Neuronal stem cell (in vitro differentiated cells): ENCODE results near the gene MAPKAPK5.
"Not testable (repeated sequence)": the region's sequence is repeated elsewhere in the genome, so short reads cannot be mapped to it uniquely, and the experiment has no call there.

Experiments used
- DNase-seq: peaks from one replicate; pipeline ENCODE4 v3.0.0-alpha.2; 2013; ENCODE audit warnings: low spot score
- H2AFZ ChIP-seq: one replicate; pipeline ENCODE4 v1.6.1; 2013; ENCODE audit warnings: mild to moderate bottlenecking, low read length, inconsistent platforms
- H2AK5ac ChIP-seq: 2 replicates; pipeline ENCODE4 v1.6.1; 2013; ENCODE audit warnings: low read depth, mild to moderate bottlenecking, inconsistent platforms, low read length, moderate library complexity, mixed read lengths
- H2BK120ac ChIP-seq: 2 replicates; pipeline ENCODE4 v1.6.1; 2013; ENCODE audit warnings: low read depth, mild to moderate bottlenecking, inconsistent platforms, low read length, moderate library complexity, mixed read lengths
- H2BK12ac ChIP-seq: one replicate; pipeline ENCODE4 v1.6.1; 2013; ENCODE audit warnings: low read length, inconsistent platforms
- H2BK15ac ChIP-seq: 2 replicates; pipeline ENCODE4 v1.6.1; 2013; ENCODE audit warnings: mild to moderate bottlenecking, low read length, inconsistent platforms, mixed read lengths
- H2BK5ac ChIP-seq: one replicate; pipeline ENCODE4 v1.6.1; 2013; ENCODE audit warnings: inconsistent platforms, mild to moderate bottlenecking, low read length, moderate library complexity
- H3K14ac ChIP-seq: one replicate; pipeline ENCODE4 v1.6.1; 2013; ENCODE audit warnings: low read length, inconsistent platforms
- H3K18ac ChIP-seq: 2 replicates; pipeline ENCODE4 v1.6.1; 2013; ENCODE audit warnings: low read length, inconsistent platforms
- H3K23ac ChIP-seq: 2 replicates; pipeline ENCODE4 v1.6.1; 2013; ENCODE audit warnings: low read depth, mild to moderate bottlenecking, mixed read lengths, low read length, inconsistent platforms; ENCODE audit not compliant: poor library complexity
- H3K27ac ChIP-seq: replicated peaks from 3 replicates; pipeline ENCODE4 v1.5.1; 2013; ENCODE audit warnings: low read length, inconsistent platforms
- H3K27me3 ChIP-seq, 3 experiments: 2 replicates each; pipeline ENCODE4 v1.6.1; 2013; ENCODE audit warnings: low read length in 3 of 3, mild to moderate bottlenecking in 2 of 3, inconsistent platforms in 1 of 3, low read depth in 1 of 3, mixed read lengths in 1 of 3, moderate library complexity in 1 of 3; ENCODE audit not compliant: control insufficient read depth in 3 of 3, insufficient read depth in 3 of 3
- H3K36me3 ChIP-seq, 2 donors: replicated peaks in 1 of 2; 2 replicates each; pipeline ENCODE4 v1.6.1; 2013; ENCODE audit warnings: low read length in 2 of 2; ENCODE audit not compliant: control insufficient read depth in 2 of 2, insufficient read depth in 2 of 2
- H3K4ac ChIP-seq: 2 replicates; pipeline ENCODE4 v1.6.1; 2013; ENCODE audit warnings: inconsistent platforms, mild to moderate bottlenecking, low read length, moderate library complexity
- H3K4me1 ChIP-seq, 2 donors: 1 replicate in 1 of 2; 2 replicates in 1 of 2; pipeline ENCODE4 v1.6.1; 2013; ENCODE audit warnings: low read length in 2 of 2, low read depth in 1 of 2; ENCODE audit not compliant: control insufficient read depth in 2 of 2, insufficient read depth in 1 of 2
- H3K4me2 ChIP-seq: one replicate; pipeline ENCODE4 v1.6.1; 2013; ENCODE audit warnings: mild to moderate bottlenecking, low read length, inconsistent platforms; ENCODE audit not compliant: insufficient read depth, poor library complexity, severe bottlenecking
- H3K4me3 ChIP-seq, 2 donors: 2 replicates each; pipeline ENCODE4 v1.5.1; 2013; ENCODE audit warnings: low read length in 2 of 2, mild to moderate bottlenecking in 2 of 2, inconsistent platforms in 1 of 2, moderate library complexity in 1 of 2
- H3K79me1 ChIP-seq: one replicate; pipeline ENCODE4 v1.6.1; 2013; ENCODE audit warnings: low read depth, mild to moderate bottlenecking, inconsistent platforms, low read length, moderate library complexity
- H3K9ac ChIP-seq: one replicate; pipeline ENCODE4 v1.6.1; 2013; ENCODE audit warnings: mild to moderate bottlenecking, low read depth, low read length, inconsistent platforms; ENCODE audit not compliant: poor library complexity
- H3K9me3 ChIP-seq, 2 donors: replicated peaks in 1 of 2; 2 replicates each; pipeline versions ENCODE3 to v1.6.1; 2013; ENCODE audit warnings: low read length in 2 of 2, mild to moderate bottlenecking in 2 of 2, inconsistent platforms in 1 of 2, low read depth in 1 of 2, mixed read lengths in 1 of 2, moderate library complexity in 1 of 2; ENCODE audit not compliant: control insufficient read depth in 2 of 2, insufficient read depth in 1 of 2
- H4K8ac ChIP-seq: one replicate; pipeline ENCODE4 v1.6.1; 2013; ENCODE audit warnings: low read depth, mild to moderate bottlenecking, inconsistent platforms, low read length, moderate library complexity
- H4K91ac ChIP-seq: one replicate; pipeline ENCODE4 v1.6.1; 2013; ENCODE audit warnings: low read length, low read depth, mild to moderate bottlenecking, inconsistent platforms; ENCODE audit not compliant: poor library complexity
- WGBS, 2 donors: extraction: QIAGEN DNeasy Blood & Tissue Kit; methylation state at CpG; one replicate each; pipeline ENCODE4 v1.1.7; 2013; ENCODE audit warnings: missing lambda C conversion rate in 2 of 2, mixed read lengths in 1 of 2; ENCODE audit not compliant: insufficient read length in 2 of 2, insufficient replicate concordance in 1 of 2; ENCODE audit errors: extremely low coverage in 2 of 2; 5-methylcytosine and 5-hydroxymethylcytosine counted together

MAPKAPK5 gene

GRCh38 chr12:111824312-111824711, 17.7 kb upstream of the MAPKAPK5 start:
- not testable (repeated sequence) for H3K9ac ChIP-seq, H4K8ac ChIP-seq, H3K4me3 ChIP-seq, H3K79me1 ChIP-seq, H2AK5ac ChIP-seq, H3K27ac ChIP-seq, H3K36me3 ChIP-seq, H3K9me3 ChIP-seq, H2BK120ac ChIP-seq, H3K18ac ChIP-seq, DNase-seq, H2BK5ac ChIP-seq, H2BK12ac ChIP-seq, H2BK15ac ChIP-seq, H3K14ac ChIP-seq, H3K27me3 ChIP-seq, H3K4ac ChIP-seq, H3K4me2 ChIP-seq, H4K91ac ChIP-seq, H3K23ac ChIP-seq, H2AFZ ChIP-seq
- no CpG with 5 or more reads among the region's 4 CpGs for WGBS, 2 donors
- peaks cover 0 to 16% of the 10 kb centered on the region in 2 donors for H3K4me1 ChIP-seq

DNA sequence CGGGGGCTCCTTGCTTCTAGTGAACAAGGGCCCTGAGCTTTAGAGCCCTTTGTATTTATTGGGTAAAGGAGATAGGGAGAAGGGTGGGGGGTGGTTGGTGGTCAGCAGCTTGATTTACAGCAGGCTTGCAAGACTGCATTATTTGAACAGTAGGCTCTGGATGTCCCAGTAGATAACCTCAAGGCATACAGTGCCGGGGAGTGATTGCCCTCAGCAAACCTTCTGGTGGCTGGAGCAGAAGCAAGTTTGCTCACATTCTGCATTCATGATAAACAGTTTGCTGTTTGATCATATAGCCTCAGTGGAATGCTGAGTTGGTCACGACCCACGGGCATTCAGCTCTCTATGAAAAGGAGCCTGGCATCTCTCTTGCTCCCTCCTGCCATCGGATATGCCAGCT, 16.5 kb upstream of the MAPKAPK5 start:
- no CpG with 5 or more reads among the region's 5 CpGs for whole genome bisulfite sequencing, 2 donors

GRCh38 chr12:111826316-111826715, 15.7 kb upstream of the MAPKAPK5 start:
- Histone ChIP-seq H3K9me3 (peaks cover 0 to 4% of the 10 kb centered on the region in 2 donors), H3K4me1 (peaks cover 0 to 16% of the 10 kb centered on the region in 2 donors), H3K27ac (no peak overlapping the region), H3K36me3 (no peaks in the 10 kb centered on the region), H4K91ac (no peak overlapping the region), H3K4ac (no peak overlapping the region), H2AFZ (no peak overlapping the region), H3K27me3 (peaks cover 0 to 3% (median 0%) of the 10 kb centered on the region in 3 experiments), H3K79me1 (no peaks in the 10 kb centered on the region), H3K18ac (no peak overlapping the region), H2BK5ac (no peak overlapping the region), H3K23ac (no peak overlapping the region), H4K8ac (no peak overlapping the region), H3K4me2 (no peak overlapping the region), H3K4me3 (no peak overlapping the region), H3K9ac (no peak overlapping the region), H3K14ac (no peak overlapping the region), H2AK5ac (no peak overlapping the region), H2BK12ac (no peak overlapping the region), H2BK15ac (no peak overlapping the region), H2BK120ac (no peak overlapping the region)
- no CpG with 5 or more reads among the region's 3 CpGs for WGBS, 2 donors
- DNase-seq = no peak

More for the DNA sequence above, 16.5 kb upstream of the MAPKAPK5 start:
- H2BK5ac ChIP-seq = no peak overlapping the region
- H3K36me3 ChIP-seq = no peaks in the 10 kb centered on the region
- no peak overlapping the region for H3K18ac ChIP-seq
- H4K91ac ChIP-seq = no peak overlapping the region
- H2BK15ac ChIP-seq = no peak overlapping the region
- H3K4me2 ChIP-seq = no peak overlapping the region
- H2AK5ac ChIP-seq = no peak overlapping the region
- H3K14ac ChIP-seq = no peak overlapping the region
- no peak overlapping the region for H3K27ac ChIP-seq
- no peak for DNase-seq
- no peak overlapping the region for H3K4me3 ChIP-seq
- no peak overlapping the region for H2AFZ ChIP-seq
- H3K9me3 ChIP-seq = peaks cover 0 to 4% of the 10 kb centered on the region in 2 donors
- H3K9ac ChIP-seq = no peak overlapping the region
- H2BK12ac ChIP-seq = no peak overlapping the region
- H2BK120ac ChIP-seq = no peak overlapping the region
- H3K23ac ChIP-seq = no peak overlapping the region
- H3K27me3 ChIP-seq = peaks cover 0 to 3% (median 0%) of the 10 kb centered on the region in 3 experiments
- no peak overlapping the region for H4K8ac ChIP-seq
- no peaks in the 10 kb centered on the region for H3K79me1 ChIP-seq
- peaks cover 0 to 16% of the 10 kb centered on the region in 2 donors for H3K4me1 ChIP-seq
- H3K4ac ChIP-seq = no peak overlapping the region

DNA sequence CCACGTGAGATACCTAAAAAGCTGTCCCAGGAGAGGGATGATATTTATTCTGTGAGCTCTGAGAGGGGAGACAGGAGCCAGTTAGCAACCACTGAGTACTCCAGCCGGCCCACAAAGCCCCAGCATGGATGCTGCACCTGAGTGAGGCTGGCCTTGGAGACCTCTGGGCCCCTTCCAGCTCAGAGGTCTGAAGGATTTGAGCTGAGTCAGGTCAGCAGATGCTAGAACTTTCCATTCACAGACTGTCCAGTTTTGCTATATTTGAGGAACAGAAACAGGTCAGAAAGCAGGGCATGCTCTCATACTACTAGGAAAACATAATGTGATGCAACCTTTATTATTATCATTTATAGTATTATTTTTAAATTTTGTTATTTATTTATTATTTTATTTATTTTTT, 15.0 kb upstream of the MAPKAPK5 start:
- Histone ChIP-seq H2BK120ac (no peak overlapping the region), H3K4me3 (no peak overlapping the region), H2AK5ac (no peak overlapping the region), H3K18ac (no peak overlapping the region), H3K14ac (no peak overlapping the region), H3K23ac (no peak overlapping the region), H3K9ac (no peak overlapping the region), H2AFZ (no peak overlapping the region), H3K4me2 (no peak overlapping the region), H3K9me3 (peaks cover 0 to 4% of the 10 kb centered on the region in 2 donors), H3K79me1 (no peaks in the 10 kb centered on the region), H2BK15ac (no peak overlapping the region), H2BK12ac (no peak overlapping the region), H3K4me1 (peaks cover 0 to 16% of the 10 kb centered on the region in 2 donors), H3K4ac (no peak overlapping the region), H3K27me3 (peaks cover 0 to 3% (median 0%) of the 10 kb centered on the region in 3 experiments), H3K27ac (no peak overlapping the region), H2BK5ac (no peak overlapping the region), H4K8ac (no peak overlapping the region), H4K91ac (no peak overlapping the region), H3K36me3 (no peaks in the 10 kb centered on the region)
- no CpG with 5 or more reads among the region's 2 CpGs for WGBS, 2 donors
- DNase-seq = no peak
